HepG2 (cell line): Measurements from ENCODE around the gene BTBD6. TPM values are rescaled to one million over a fixed set of nuclear protein-coding genes. Genes with fewer than 3 reads are reported as not detected.

Source experiments
- ATAC-seq: fragments of 200-7000 bp; cut with Tn5 transposase; 3 replicates; pipeline ENCODE4 v1.9.1; 2020; ENCODE audit warnings: mild to moderate bottlenecking, moderate library complexity
- BruUV-seq: library from RNA; stranded (reverse); fragments of 400-500 nt; replicated peaks from 2 replicates; lab custom pipeline; 2021; lab: Mats Ljungman, UMichigan
- CTCF ChIA-PET: fragments of 300-600 bp; formaldehyde crosslinking; extraction: SDS; loops from one replicate; lab custom pipeline; 2021; ENCODE audit warnings: low total read pairs, inconsistent platforms, low intra/inter-chr PET ratio; lab: Yijun Ruan, JAX
- POLR2A ChIA-PET: fragments of 350-600 bp; sonication (Branson Sonifier 250); formaldehyde crosslinking; loops from one replicate; lab custom pipeline; 2020; ENCODE audit warnings: antibody characterized with exemption, inconsistent platforms; lab: Yijun Ruan, JAX
- DNase-seq: peaks from one replicate; pipeline ENCODE4 v3.0.0-alpha.2; 2015; ENCODE audit warnings: low spot score
- FAIRE-seq: peaks from 3 replicates; lab custom pipeline; 2011; peaks lifted over from hg19 to GRCh38; lab: Jason Lieb, UNC
- H2AFZ ChIP-seq: one replicate; pipeline ENCODE4 v1.6.1; 2011; ENCODE audit warnings: low read length, inconsistent platforms
- H3K27ac ChIP-seq: fragments of 300-600 bp; 3 replicates; pipeline ENCODE4 v1.8.0; 2011; ENCODE audit warnings: mixed run types, mild to moderate bottlenecking, mixed read lengths, low read length, inconsistent platforms; ENCODE audit not compliant: insufficient read depth; ENCODE audit errors: extremely low read length
- H3K27me3 ChIP-seq, 2 experiments: fragments of 200-600 bp in 1 of 2; 2 replicates in 1 of 2; 3 replicates in 1 of 2; pipeline versions ENCODE4 v1.6.0 to v1.8.0; 2011; ENCODE audit warnings: low read length in 2 of 2, mild to moderate bottlenecking in 2 of 2, moderate library complexity in 2 of 2, inconsistent platforms in 1 of 2; ENCODE audit not compliant: insufficient read depth in 2 of 2, control insufficient read depth in 1 of 2
- H3K36me3 ChIP-seq, 2 experiments: fragments of 200-600 bp in 1 of 2; replicated peaks in 1 of 2; 2 replicates in 1 of 2; 3 replicates in 1 of 2; pipeline versions ENCODE4 v1.5.1 to v1.8.0; 2011; ENCODE audit warnings: low read length in 2 of 2, inconsistent platforms in 1 of 2; ENCODE audit not compliant: insufficient read depth in 2 of 2, control insufficient read depth in 1 of 2
- H3K4me1 ChIP-seq: 2 replicates; pipeline ENCODE4 v1.5.1; 2012; ENCODE audit warnings: low read length, inconsistent platforms; ENCODE audit not compliant: insufficient read depth
- H3K4me2 ChIP-seq: 2 replicates; pipeline ENCODE4 v1.6.0; 2011; ENCODE audit warnings: low read depth, low read length, inconsistent platforms
- H3K4me3 ChIP-seq, 3 experiments: fragments of 200-600 bp in 1 of 3; sonication (generic), shearing (Covaris generic) in 1 of 3; replicated peaks in 1 of 3; 2 replicates each; pipeline ENCODE4 v1.5.1; 2011 to 2016; ENCODE audit warnings: low read length in 3 of 3, inconsistent platforms in 2 of 3, low read depth in 2 of 3, mild to moderate bottlenecking in 2 of 3, control low read depth in 1 of 3, mixed read lengths in 1 of 3; ENCODE audit not compliant: insufficient read depth in 1 of 3
- H3K79me2 ChIP-seq: one replicate; pipeline ENCODE4 v1.6.1; 2011; ENCODE audit warnings: low read length, inconsistent platforms; ENCODE audit not compliant: insufficient read depth
- H3K9ac ChIP-seq: 2 replicates; pipeline ENCODE4 v1.6.0; 2011; ENCODE audit warnings: mild to moderate bottlenecking, low read depth, low read length, inconsistent platforms; ENCODE audit not compliant: insufficient read depth
- H3K9me3 ChIP-seq: 2 replicates; pipeline ENCODE4 v1.5.1; 2012; ENCODE audit warnings: mild to moderate bottlenecking, low read length
- H4K20me1 ChIP-seq: 2 replicates; pipeline ENCODE4 v1.6.0; 2011; ENCODE audit warnings: inconsistent platforms, mild to moderate bottlenecking, low read length, moderate library complexity; ENCODE audit not compliant: insufficient read depth
- ARID3A ChIP-seq: IDR thresholded peaks from 2 replicates; pipeline ENCODE4 v1.6.1; 2012; ENCODE audit warnings: low read depth, low read length, improper control_type of control experiment
- ARNT2 ChIP-seq: sonication (generic); formaldehyde crosslinking; IDR thresholded peaks from 2 replicates; pipeline ENCODE4 v1.8.0; 2022; ENCODE audit warnings: mild to moderate bottlenecking, low read depth, missing genetic modification reagents, moderate library complexity
- HNF4G ChIP-seq, 2 experiments: sonication (generic) in 1 of 2; formaldehyde crosslinking in 1 of 2; IDR thresholded peaks; 2 replicates each; pipeline versions ENCODE4 v1.4.0 to v1.6.1; 2011 to 2020; ENCODE audit warnings: borderline replicate concordance in 2 of 2, low read depth in 2 of 2, mild to moderate bottlenecking in 2 of 2, low read length in 1 of 2, missing genetic modification reagents in 1 of 2, moderate library complexity in 1 of 2
- HNRNPH1 ChIP-seq: fragments of 200-400 bp; formaldehyde crosslinking; optimal IDR thresholded peaks from 2 replicates; pipeline ENCODE3; 2017; ENCODE audit warnings: mild to moderate bottlenecking, low read depth, low read length
- MIXL1 ChIP-seq: IDR thresholded peaks from 2 replicates; pipeline ENCODE4 v1.6.1; 2016
- MXD1 ChIP-seq: sonication (generic); formaldehyde crosslinking; IDR thresholded peaks from 2 replicates; pipeline ENCODE4 v1.4.0; 2020; ENCODE audit warnings: mild to moderate bottlenecking, missing genetic modification reagents
- NFE2L2 ChIP-seq: fragments of 150-350 bp; IDR thresholded peaks from 2 replicates; pipeline ENCODE4 v1.6.1; 2014; ENCODE audit warnings: low read length
- RBAK ChIP-seq: sonication (generic); formaldehyde crosslinking; IDR thresholded peaks from 2 replicates; pipeline ENCODE4 v1.5.1; 2020; ENCODE audit warnings: mild to moderate bottlenecking, missing genetic modification reagents
- RORA ChIP-seq: sonication (generic); formaldehyde crosslinking; IDR thresholded peaks from 2 replicates; pipeline ENCODE4 v1.5.0; 2020; ENCODE audit warnings: mild to moderate bottlenecking, missing genetic modification reagents, moderate library complexity
- TARDBP ChIP-seq: sonication (generic); formaldehyde crosslinking; IDR thresholded peaks from 2 replicates; pipeline ENCODE4 v1.8.0; 2022; ENCODE audit warnings: mild to moderate bottlenecking, missing genetic modification reagents
- XRCC5 ChIP-seq: fragments of 200-400 bp; formaldehyde crosslinking; optimal IDR thresholded peaks from 2 replicates; pipeline ENCODE3; 2017; ENCODE audit warnings: mild to moderate bottlenecking, low read length
- ZBTB10 ChIP-seq: sonication (generic); formaldehyde crosslinking; IDR thresholded peaks from 2 replicates; pipeline ENCODE4 v1.4.0; 2020; ENCODE audit warnings: missing genetic modification reagents, borderline replicate concordance
- ZFP82 ChIP-seq: sonication (generic); formaldehyde crosslinking; IDR thresholded peaks from 2 replicates; pipeline ENCODE4 v1.5.1; 2020; ENCODE audit warnings: mild to moderate bottlenecking, missing genetic modification reagents, borderline replicate concordance
- ZNF546 ChIP-seq: sonication (generic); formaldehyde crosslinking; conservative IDR thresholded peaks from 2 replicates; pipeline ENCODE4 v1.8.1; 2023; ENCODE audit warnings: mild to moderate bottlenecking, missing genetic modification reagents
- ZNF563 ChIP-seq: sonication (generic); formaldehyde crosslinking; IDR thresholded peaks from 2 replicates; pipeline ENCODE4 v1.8.0; 2022; ENCODE audit warnings: mild to moderate bottlenecking, moderate library complexity, missing genetic modification reagents
- ZNF614 ChIP-seq: IDR thresholded peaks from 2 replicates; pipeline ENCODE4 v1.6.1; 2018; ENCODE audit warnings: missing biosample characterization, missing genetic modification reagents, inconsistent platforms, borderline replicate concordance
- ZNF672 ChIP-seq: sonication (generic); formaldehyde crosslinking; IDR thresholded peaks from 2 replicates; pipeline ENCODE4 v1.8.1; 2022; ENCODE audit warnings: missing genetic modification reagents
- ZNF816 ChIP-seq: sonication (generic); formaldehyde crosslinking; IDR thresholded peaks from 2 replicates; pipeline ENCODE4 v1.8.0; 2022; ENCODE audit warnings: missing genetic modification reagents, mild to moderate bottlenecking, borderline replicate concordance
- ZNF839 ChIP-seq: sonication (generic); formaldehyde crosslinking; IDR thresholded peaks from 2 replicates; pipeline ENCODE4 v1.4.0; 2020; ENCODE audit warnings: missing genetic modification reagents, mild to moderate bottlenecking, borderline replicate concordance
- WGBS: methylation state at CpG from one replicate; pipeline ENCODE4 v1.1.6; 2017; ENCODE audit warnings: low lambda C conversion rate; 5-methylcytosine and 5-hydroxymethylcytosine counted together
- in situ Hi-C: cut with HindIII; loops from 2 replicates; pipeline ENCODE4 v1.10.0; 2017; ENCODE audit warnings: low pct_unique_long_range_greater_than_20kb; ENCODE audit not compliant: extremely low pct_ligation_motif_present
- intact Hi-C: fragments of 100-400 bp; cut with micrococcal nuclease; formaldehyde crosslinking; loops from one replicate; pipeline ENCODE4 v1.10.0; 2022; ENCODE audit not compliant: unreplicated experiment
- polyA plus RNA-seq, 8 experiments: library from polyadenylated mRNA; depleted of rRNA in 3 of 8; stranded (reverse) in 7 of 8; unstranded in 1 of 8; fragments of >200 nt; fragmentation: Illumina TruSeq in 4 of 8; extraction: Trizol in 4 of 8; gene quantifications; 2 replicates each; pipeline versions ENCODE4 v1.2.1 to v1.2.3, GENCODE V29; 2011 to 2016; ENCODE audit warnings: low read depth in 4 of 8, missing spikeins in 1 of 8, mixed read lengths in 1 of 8; ENCODE audit not compliant: insufficient read depth in 1 of 8
- total RNA-seq, 5 experiments: library from RNA; depleted of rRNA; stranded (reverse); fragments of >200 nt; fragmentation: Illumina TruSeq; extraction: Trizol; gene quantifications; 2 replicates each; pipeline ENCODE4 v1.2.3, GENCODE V29; 2016; ENCODE audit warnings: low read depth in 1 of 5

The BTBD6 gene
- total and polyA plus RNA-seq, 2 of the 13 experiments (the other 11 are each of a cell fraction or from before 2014, with no cell fraction given), result not detected

GRCh38 chr14:105211758-105212089, 36.6 kb upstream of the BTBD6 start:
- Histone ChIP-seq H3K36me3 (peaks cover 8 to 10% of the 10 kb centered on the region in 2 experiments; a peak in 4 of 5 replicates), H3K4me1 (no peaks in the 10 kb centered on the region), H3K27me3 (no peaks in the 10 kb centered on the region; a peak in 1 of 5 replicates), H3K79me2 (no peaks in the 10 kb centered on the region), H3K9ac (no peak overlapping the region), H3K4me2 (no peak overlapping the region), H2AFZ (no peak overlapping the region), H3K9me3 (no peaks in the 10 kb centered on the region), H4K20me1 (no peaks in the 10 kb centered on the region; the same call in 1 of the 2 replicates), H3K4me3 (no peak overlapping the region), H3K27ac (no peak overlapping the region)
- FAIRE-seq (no peak), ATAC-seq (no peak), DNase-seq (no peak)
- POLR2A ChIA-PET, result no interaction called here
- in situ Hi-C loops, result no loop called here
- no peak for TF ChIP-seq ZBTB10 (CRISPR knock-in tag)
- no peak for TF ChIP-seq XRCC5
- TF ChIP-seq ZNF816, result no peak
- no peak for TF ChIP-seq MXD1 (CRISPR knock-in tag)
- TF ChIP-seq ZNF614, result no peak
- no peak for TF ChIP-seq ZNF672
- no peak for TF ChIP-seq RORA (CRISPR knock-in tag)
- TF ChIP-seq HNRNPH1, result no peak
- no peak for TF ChIP-seq ZNF546 (CRISPR knock-in tag)
- no peak for TF ChIP-seq RBAK (CRISPR knock-in tag)
- TF ChIP-seq ZNF563 (CRISPR knock-in tag), result no peak
- no peak for TF ChIP-seq NFE2L2
- no peak for TF ChIP-seq ZNF839
- no peak for TF ChIP-seq TARDBP (CRISPR knock-in tag)
- no peak for TF ChIP-seq MIXL1 (CRISPR knock-in tag)
- TF ChIP-seq ARID3A, result no peak
- no peak for TF ChIP-seq HNF4G (IDR thresholded peaks at IDR 0.05; ENCODE audit: borderline replicate concordance, low read depth, low read length)
- TF ChIP-seq HNF4G (CRISPR knock-in tag; IDR thresholded peaks at IDR 0.05; ENCODE audit: borderline replicate concordance, low read depth), result no peak
- no peak for TF ChIP-seq ZFP82 (CRISPR knock-in tag)
- TF ChIP-seq ARNT2 (CRISPR knock-in tag), result no peak
- no CpG with 5 or more reads among the region's 9 CpGs for WGBS
- intact Hi-C loops, result no loop called here
- CTCF ChIA-PET, result no interaction called here
- no TSS peak for BruUV-seq
